K562 (cell line): ENCODE results near the gene PRMT5. TPM values are rescaled to one million over a fixed set of nuclear protein-coding genes. Genes with fewer than 3 reads are reported as not detected.

Experiments used
- DMBX1 ChIP-seq: fragments of 250-450 bp; sonication (Bioruptor Pico); IDR thresholded peaks from 2 replicates; pipeline ENCODE4 v1.8.0; 2022; ENCODE audit warnings: inconsistent platforms, mild to moderate bottlenecking, moderate library complexity, borderline replicate concordance
- HDAC6 ChIP-seq: IDR thresholded peaks from 2 replicates; pipeline ENCODE4 v1.6.1; 2012; ENCODE audit warnings: low read depth, mild to moderate bottlenecking, control low read depth, inconsistent platforms, low read length, moderate library complexity
- HMG20B ChIP-seq: fragments of 250-450 bp; sonication (Bioruptor Pico); IDR thresholded peaks from 2 replicates; pipeline ENCODE4 v1.5.0; 2021; ENCODE audit warnings: mild to moderate bottlenecking
- HSF4 ChIP-seq: fragments of 250-450 bp; sonication (Bioruptor Pico); IDR thresholded peaks from 2 replicates; pipeline ENCODE4 v2.1.2; 2022; ENCODE audit warnings: mild to moderate bottlenecking, moderate library complexity, borderline replicate concordance
- RFX5 ChIP-seq: IDR thresholded peaks from 2 replicates; pipeline ENCODE4 v1.6.1; 2011; ENCODE audit warnings: low read depth, mild to moderate bottlenecking, improper control_type of control experiment, low read length
- RFX7 ChIP-seq: fragments of 250-450 bp; sonication (Bioruptor Pico); IDR thresholded peaks from 2 replicates; pipeline ENCODE4 v1.5.1; 2021; ENCODE audit warnings: mild to moderate bottlenecking
- SREBF2 ChIP-seq: sonication (generic); formaldehyde crosslinking; IDR thresholded peaks from 2 replicates; pipeline ENCODE4 v1.4.0; 2020; ENCODE audit warnings: mild to moderate bottlenecking, missing genetic modification reagents
- ZNF121 ChIP-seq: sonication (generic); formaldehyde crosslinking; conservative IDR thresholded peaks from 2 replicates; pipeline ENCODE4 v1.8.0; 2022; ENCODE audit warnings: missing genetic modification reagents
- ZNF263 ChIP-seq: sonication (generic); formaldehyde crosslinking; IDR thresholded peaks from 2 replicates; pipeline ENCODE4 v1.8.0; 2022; ENCODE audit warnings: mild to moderate bottlenecking, missing genetic modification reagents, borderline replicate concordance
- ZNF583 ChIP-seq: fragments of 250-450 bp; sonication (Bioruptor Pico); IDR thresholded peaks from 2 replicates; pipeline ENCODE4 v1.4.0; 2020
- ZNF780A ChIP-seq: fragments of 250-450 bp; sonication (Bioruptor Pico); IDR thresholded peaks from 2 replicates; pipeline ENCODE4 v1.5.0; 2021; ENCODE audit warnings: mild to moderate bottlenecking
- polyA plus RNA-seq, 8 experiments: library from polyadenylated mRNA; depleted of rRNA in 4 of 8; stranded (reverse) in 5 of 8; unstranded in 3 of 8; fragments of >200 nt; fragmentation: Nextera tagmentation in 2 of 8; fragmentation: Illumina TruSeq in 1 of 8; extraction: Ambion mirVana in 2 of 8; extraction: Trizol in 1 of 8; gene quantifications; 2 replicates each; pipeline versions ENCODE4 v1.2.1 to v1.2.3, GENCODE V29; 2011 to 2014; ENCODE audit warnings: inconsistent platforms in 1 of 8, missing spikeins in 1 of 8
- total RNA-seq, 7 experiments: library from RNA; depleted of rRNA in 6 of 7; stranded (reverse); fragments of >200 nt in 6 of 7; fragmentation: Illumina TruSeq in 2 of 7; extraction: Trizol in 2 of 7; gene quantifications; 2 replicates each; pipeline versions ENCODE4 v1.2.1 to v1.2.3, GENCODE V29; 2011 to 2021; ENCODE audit warnings: low replicate concordance in 1 of 7
- TF ChIP-seq, protein P1 (sequence below): fragments of 250-450 bp; sonication (Bioruptor Pico); IDR thresholded peaks from 2 replicates; pipeline ENCODE4 v1.8.0; 2022; ENCODE audit warnings: inconsistent platforms, mild to moderate bottlenecking, moderate library complexity, borderline replicate concordance
- TF ChIP-seq, protein P2 (sequence below), 2 experiments: IDR thresholded peaks; 2 replicates each; pipeline ENCODE4 v1.6.1; 2012; ENCODE audit warnings: improper control_type of control experiment in 2 of 2, low read depth in 2 of 2, low read length in 2 of 2, borderline replicate concordance in 1 of 2
- TF ChIP-seq, protein P3 (sequence below): fragments of 250-450 bp; sonication (Bioruptor Pico); IDR thresholded peaks from 2 replicates; pipeline ENCODE4 v1.4.0; 2020; ENCODE audit warnings: borderline replicate concordance
- TF ChIP-seq, protein P4 (sequence below): fragments of 250-450 bp; sonication (Bioruptor Pico); IDR thresholded peaks from 2 replicates; pipeline ENCODE4 v1.5.0; 2020; ENCODE audit warnings: mild to moderate bottlenecking, borderline replicate concordance
- TF ChIP-seq, protein P5 (sequence below): fragments of 450-650 bp; IDR thresholded peaks from 2 replicates; pipeline ENCODE4 v1.6.1; 2016; ENCODE audit warnings: antibody characterized with exemption

PRMT5 gene
- total and polyA plus RNA-seq, 9 of the 15 experiments (the other 6 are each of a cell fraction or from before 2014, with no cell fraction given) = 114 to 552 (median 222) TPM

DNA sequence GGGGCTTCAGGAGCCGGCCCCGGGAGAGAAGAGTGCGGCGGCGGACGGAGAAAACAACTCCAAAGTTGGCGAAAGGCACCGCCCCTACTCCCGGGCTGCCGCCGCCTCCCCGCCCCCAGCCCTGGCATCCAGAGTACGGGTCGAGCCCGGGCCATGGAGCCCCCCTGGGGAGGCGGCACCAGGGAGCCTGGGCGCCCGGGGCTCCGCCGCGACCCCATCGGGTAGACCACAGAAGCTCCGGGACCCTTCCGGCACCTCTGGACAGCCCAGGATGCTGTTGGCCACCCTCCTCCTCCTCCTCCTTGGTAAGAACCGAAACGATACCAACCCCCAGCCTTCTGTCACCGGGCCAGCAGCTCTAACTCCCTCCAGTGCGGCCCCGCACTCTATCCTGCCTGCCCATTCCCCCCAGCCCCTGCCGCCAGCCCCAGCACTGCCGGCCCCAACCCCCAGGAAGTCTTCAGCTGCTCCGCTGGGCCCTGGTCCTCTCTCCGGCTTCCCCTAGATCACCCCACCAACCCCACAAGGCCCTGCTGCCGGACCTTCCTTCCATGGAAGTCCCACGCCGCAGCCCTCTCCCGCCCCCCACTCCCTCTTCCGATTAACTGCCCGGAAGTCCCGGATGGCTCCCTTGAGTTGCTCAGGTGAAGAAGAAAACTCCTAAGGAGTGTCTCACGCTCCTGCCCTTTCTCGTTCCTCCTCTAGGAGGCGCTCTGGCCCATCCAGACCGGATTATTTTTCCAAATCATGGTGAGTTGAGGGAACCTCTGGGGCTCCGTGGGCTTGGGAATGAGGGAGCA lies 56.9 kb downstream of the PRMT5 start (continued):
- TF ChIP-seq, protein P1, sequence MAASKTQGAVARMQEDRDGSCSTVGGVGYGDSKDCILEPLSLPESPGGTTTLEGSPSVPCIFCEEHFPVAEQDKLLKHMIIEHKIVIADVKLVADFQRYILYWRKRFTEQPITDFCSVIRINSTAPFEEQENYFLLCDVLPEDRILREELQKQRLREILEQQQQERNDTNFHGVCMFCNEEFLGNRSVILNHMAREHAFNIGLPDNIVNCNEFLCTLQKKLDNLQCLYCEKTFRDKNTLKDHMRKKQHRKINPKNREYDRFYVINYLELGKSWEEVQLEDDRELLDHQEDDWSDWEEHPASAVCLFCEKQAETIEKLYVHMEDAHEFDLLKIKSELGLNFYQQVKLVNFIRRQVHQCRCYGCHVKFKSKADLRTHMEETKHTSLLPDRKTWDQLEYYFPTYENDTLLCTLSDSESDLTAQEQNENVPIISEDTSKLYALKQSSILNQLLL (CRISPR knock-in tag) = no peak
- TF ChIP-seq ZNF780A (CRISPR knock-in tag) = no peak
- TF ChIP-seq, protein P2, sequence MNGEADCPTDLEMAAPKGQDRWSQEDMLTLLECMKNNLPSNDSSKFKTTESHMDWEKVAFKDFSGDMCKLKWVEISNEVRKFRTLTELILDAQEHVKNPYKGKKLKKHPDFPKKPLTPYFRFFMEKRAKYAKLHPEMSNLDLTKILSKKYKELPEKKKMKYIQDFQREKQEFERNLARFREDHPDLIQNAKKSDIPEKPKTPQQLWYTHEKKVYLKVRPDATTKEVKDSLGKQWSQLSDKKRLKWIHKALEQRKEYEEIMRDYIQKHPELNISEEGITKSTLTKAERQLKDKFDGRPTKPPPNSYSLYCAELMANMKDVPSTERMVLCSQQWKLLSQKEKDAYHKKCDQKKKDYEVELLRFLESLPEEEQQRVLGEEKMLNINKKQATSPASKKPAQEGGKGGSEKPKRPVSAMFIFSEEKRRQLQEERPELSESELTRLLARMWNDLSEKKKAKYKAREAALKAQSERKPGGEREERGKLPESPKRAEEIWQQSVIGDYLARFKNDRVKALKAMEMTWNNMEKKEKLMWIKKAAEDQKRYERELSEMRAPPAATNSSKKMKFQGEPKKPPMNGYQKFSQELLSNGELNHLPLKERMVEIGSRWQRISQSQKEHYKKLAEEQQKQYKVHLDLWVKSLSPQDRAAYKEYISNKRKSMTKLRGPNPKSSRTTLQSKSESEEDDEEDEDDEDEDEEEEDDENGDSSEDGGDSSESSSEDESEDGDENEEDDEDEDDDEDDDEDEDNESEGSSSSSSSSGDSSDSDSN (IDR thresholded peaks at IDR 0.05; ENCODE audit: borderline replicate concordance in 1 of 2, low read depth in 2 of 2, low read length in 2 of 2) = peak; percentile 52 to 67; a peak in 2 of 4 replicates
- TF ChIP-seq, protein P3, sequence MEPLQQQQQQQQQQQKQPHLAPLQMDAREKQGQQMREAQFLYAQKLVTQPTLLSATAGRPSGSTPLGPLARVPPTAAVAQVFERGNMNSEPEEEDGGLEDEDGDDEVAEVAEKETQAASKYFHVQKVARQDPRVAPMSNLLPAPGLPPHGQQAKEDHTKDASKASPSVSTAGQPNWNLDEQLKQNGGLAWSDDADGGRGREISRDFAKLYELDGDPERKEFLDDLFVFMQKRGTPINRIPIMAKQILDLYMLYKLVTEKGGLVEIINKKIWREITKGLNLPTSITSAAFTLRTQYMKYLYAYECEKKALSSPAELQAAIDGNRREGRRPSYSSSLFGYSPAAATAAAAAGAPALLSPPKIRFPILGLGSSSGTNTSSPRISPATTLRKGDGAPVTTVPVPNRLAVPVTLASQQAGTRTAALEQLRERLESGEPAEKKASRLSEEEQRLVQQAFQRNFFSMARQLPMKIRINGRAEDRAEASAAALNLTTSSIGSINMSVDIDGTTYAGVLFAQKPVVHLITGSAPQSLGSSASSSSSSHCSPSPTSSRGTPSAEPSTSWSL (CRISPR knock-in tag) = no peak
- no peak for TF ChIP-seq RFX7 (CRISPR knock-in tag)
- TF ChIP-seq HMG20B (CRISPR knock-in tag) = no peak
- no peak for TF ChIP-seq RFX5
- TF ChIP-seq, protein P4, sequence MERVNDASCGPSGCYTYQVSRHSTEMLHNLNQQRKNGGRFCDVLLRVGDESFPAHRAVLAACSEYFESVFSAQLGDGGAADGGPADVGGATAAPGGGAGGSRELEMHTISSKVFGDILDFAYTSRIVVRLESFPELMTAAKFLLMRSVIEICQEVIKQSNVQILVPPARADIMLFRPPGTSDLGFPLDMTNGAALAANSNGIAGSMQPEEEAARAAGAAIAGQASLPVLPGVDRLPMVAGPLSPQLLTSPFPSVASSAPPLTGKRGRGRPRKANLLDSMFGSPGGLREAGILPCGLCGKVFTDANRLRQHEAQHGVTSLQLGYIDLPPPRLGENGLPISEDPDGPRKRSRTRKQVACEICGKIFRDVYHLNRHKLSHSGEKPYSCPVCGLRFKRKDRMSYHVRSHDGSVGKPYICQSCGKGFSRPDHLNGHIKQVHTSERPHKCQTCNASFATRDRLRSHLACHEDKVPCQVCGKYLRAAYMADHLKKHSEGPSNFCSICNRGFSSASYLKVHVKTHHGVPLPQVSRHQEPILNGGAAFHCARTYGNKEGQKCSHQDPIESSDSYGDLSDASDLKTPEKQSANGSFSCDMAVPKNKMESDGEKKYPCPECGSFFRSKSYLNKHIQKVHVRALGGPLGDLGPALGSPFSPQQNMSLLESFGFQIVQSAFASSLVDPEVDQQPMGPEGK (CRISPR knock-in tag) = no peak
- TF ChIP-seq HDAC6 = no peak
- TF ChIP-seq, protein P5, sequence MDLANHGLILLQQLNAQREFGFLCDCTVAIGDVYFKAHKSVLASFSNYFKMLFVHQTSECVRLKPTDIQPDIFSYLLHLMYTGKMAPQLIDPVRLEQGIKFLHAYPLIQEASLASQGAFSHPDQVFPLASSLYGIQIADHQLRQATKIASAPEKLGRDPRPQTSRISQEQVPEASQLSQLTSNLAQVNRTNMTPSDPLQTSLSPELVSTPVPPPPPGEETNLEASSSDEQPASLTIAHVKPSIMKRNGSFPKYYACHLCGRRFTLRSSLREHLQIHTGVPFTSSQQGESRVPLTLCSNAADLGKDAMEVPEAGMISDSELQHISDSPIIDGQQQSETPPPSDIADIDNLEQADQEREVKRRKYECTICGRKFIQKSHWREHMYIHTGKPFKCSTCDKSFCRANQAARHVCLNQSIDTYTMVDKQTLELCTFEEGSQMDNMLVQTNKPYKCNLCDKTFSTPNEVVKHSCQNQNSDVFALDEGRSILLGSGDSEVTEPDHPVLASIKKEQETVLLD = no peak
- TF ChIP-seq HSF4 = no peak
- no peak for TF ChIP-seq SREBF2 (CRISPR knock-in tag)
- TF ChIP-seq DMBX1 (CRISPR knock-in tag) = no peak
- TF ChIP-seq ZNF121 (CRISPR knock-in tag) = no peak
- TF ChIP-seq ZNF263 (CRISPR knock-in tag) = no peak
- TF ChIP-seq ZNF583 (CRISPR knock-in tag) = 0 out of 2 replicates have a peak, but pooled peaks have one; percentile 28
